AG04450 (cell line): ENCODE measurements around the gene NAA60. TPM values are rescaled to one million over a fixed set of nuclear protein-coding genes. Genes with fewer than 3 reads are reported as not detected.

Experiments used
- CTCF ChIA-PET: fragments of 300-600, 350-600 bp; formaldehyde crosslinking; extraction: SDS; loops from one replicate; lab custom pipeline; 2022; ENCODE audit warnings: antibody characterized with exemption, inconsistent platforms; lab: Charles Lee
- POLR2A ChIA-PET: fragments of 350-600 bp; formaldehyde crosslinking; extraction: SDS; loops from one replicate; lab custom pipeline; 2021; ENCODE audit warnings: antibody characterized with exemption, inconsistent platforms; lab: Yijun Ruan, JAX
- DNase-seq: peaks from one replicate; pipeline ENCODE4 v3.0.0-alpha.2; 2011; ENCODE audit warnings: low read depth, low spot score
- H3K27ac ChIP-seq: one replicate; pipeline ENCODE4 v1.5.1; 2012; ENCODE audit warnings: low read depth, low read length, control low read depth
- H3K27me3 ChIP-seq: one replicate; pipeline ENCODE4 v1.6.0; 2012; ENCODE audit warnings: low read length; ENCODE audit not compliant: control insufficient read depth, insufficient read depth
- H3K4me3 ChIP-seq: 2 replicates; pipeline ENCODE4 v1.5.1; 2011; ENCODE audit warnings: mild to moderate bottlenecking, low read depth, low read length, control low read depth
- H3K9me3 ChIP-seq: 2 replicates; pipeline ENCODE4 v1.5.1; 2012; ENCODE audit warnings: low read length; ENCODE audit not compliant: control insufficient read depth, insufficient read depth
- polyA plus RNA-seq: library from polyadenylated mRNA; depleted of rRNA; stranded (reverse); fragments of >200 nt; gene quantifications from 2 replicates; pipeline ENCODE4 v1.2.3, GENCODE V29; 2011; rRNA removed
- small RNA-seq: library from RNA; depleted of rRNA; stranded (forward); fragments of <200 nt; gene quantifications from one replicate; pipeline ENCODE3, GENCODE V24; 2012; ENCODE audit warnings: low read depth; ENCODE audit not compliant: insufficient read length
- TF ChIP-seq, protein P1 (sequence below): IDR thresholded peaks from 2 replicates; pipeline ENCODE4 v1.5.1; 2011; ENCODE audit warnings: low read depth, low read length, control low read depth, inconsistent platforms

NAA60 gene
- polyA plus RNA-seq, 1 experiment: 28.8 TPM

GRCh38 chr16:3536271-3536731 is 92.8 kb downstream of the NAA60 start:
- POLR2A ChIA-PET: interaction anchor here (0.7 to 0.8 kb wide), 3 partner anchors 22 to 109 kb away, joined by 3 to 5 read pairs (median 5); no protein-coding TSS in a partner anchor
- Histone ChIP-seq H3K27me3 (no peaks in the 10 kb centered on the region), H3K4me3 (no peak overlapping the region), H3K27ac (peak overlapping the region; percentile 99), H3K9me3 (no peaks in the 10 kb centered on the region)
- peak; percentile 86 for DNase-seq
- CTCF ChIA-PET: interaction anchor here (0.7 to 0.8 kb wide), 2 partner anchors 152 to 154 kb away, joined by 3 read pairs; no protein-coding TSS in a partner anchor
- TF ChIP-seq, protein P1, sequence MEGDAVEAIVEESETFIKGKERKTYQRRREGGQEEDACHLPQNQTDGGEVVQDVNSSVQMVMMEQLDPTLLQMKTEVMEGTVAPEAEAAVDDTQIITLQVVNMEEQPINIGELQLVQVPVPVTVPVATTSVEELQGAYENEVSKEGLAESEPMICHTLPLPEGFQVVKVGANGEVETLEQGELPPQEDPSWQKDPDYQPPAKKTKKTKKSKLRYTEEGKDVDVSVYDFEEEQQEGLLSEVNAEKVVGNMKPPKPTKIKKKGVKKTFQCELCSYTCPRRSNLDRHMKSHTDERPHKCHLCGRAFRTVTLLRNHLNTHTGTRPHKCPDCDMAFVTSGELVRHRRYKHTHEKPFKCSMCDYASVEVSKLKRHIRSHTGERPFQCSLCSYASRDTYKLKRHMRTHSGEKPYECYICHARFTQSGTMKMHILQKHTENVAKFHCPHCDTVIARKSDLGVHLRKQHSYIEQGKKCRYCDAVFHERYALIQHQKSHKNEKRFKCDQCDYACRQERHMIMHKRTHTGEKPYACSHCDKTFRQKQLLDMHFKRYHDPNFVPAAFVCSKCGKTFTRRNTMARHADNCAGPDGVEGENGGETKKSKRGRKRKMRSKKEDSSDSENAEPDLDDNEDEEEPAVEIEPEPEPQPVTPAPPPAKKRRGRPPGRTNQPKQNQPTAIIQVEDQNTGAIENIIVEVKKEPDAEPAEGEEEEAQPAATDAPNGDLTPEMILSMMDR: no peak

Small RNA genes lying within 50 kb of the gene (small RNA-seq; reads per million reads assigned to genes)
- not detected for gene MIR6126

Other genes with a start within 250 kb of the NAA60 start
- gene ZNF200, start 208.5 kb upstream of the NAA60 start, polyA plus RNA-seq: 4.7 and 6.1 TPM in 2 replicates
- not detected in 2 replicates for gene MEFV, start 187.0 kb upstream of the NAA60 start, polyA plus RNA-seq
- gene ZNF263, start 160.2 kb upstream of the NAA60 start, polyA plus RNA-seq: 13.2 and 22.5 TPM in 2 replicates
- gene TIGD7, start 138.2 kb upstream of the NAA60 start, polyA plus RNA-seq: 4.4 and 5.3 TPM in 2 replicates
- 15.9 and 20.3 TPM in 2 replicates for gene ZNF75A, start 138.2 kb upstream of the NAA60 start, polyA plus RNA-seq
- 0.07 and 0.09 TPM in 2 replicates for gene OR2C1, start 87.8 kb upstream of the NAA60 start, polyA plus RNA-seq
- gene ZSCAN32, start 42.7 kb upstream of the NAA60 start, polyA plus RNA-seq: 18.5 and 18.6 TPM in 2 replicates
- 10.7 and 10.9 TPM in 2 replicates for gene ZNF174, start 42.5 kb upstream of the NAA60 start, polyA plus RNA-seq
- 1.6 and 1.8 TPM in 2 replicates for gene ZNF597, start 176 bp upstream of the NAA60 start, polyA plus RNA-seq
- gene C16orf90, start 51.8 kb downstream of the NAA60 start, polyA plus RNA-seq: not detected in 2 replicates
- 28.9 and 38.6 TPM in 2 replicates for gene CLUAP1, start 57.3 kb downstream of the NAA60 start, polyA plus RNA-seq
- gene NLRC3, start 133.7 kb downstream of the NAA60 start, polyA plus RNA-seq: not detected in 2 replicates
- 1.6 and 2.3 TPM in 2 replicates for gene SLX4, start 167.9 kb downstream of the NAA60 start, polyA plus RNA-seq
- 8.0 and 9.3 TPM in 2 replicates for gene DNASE1, start 211.0 kb downstream of the NAA60 start, polyA plus RNA-seq